HG03025 (cell line): ENCODE data around the gene SSR1.
A peak's percentile ranks its signal among the peaks of the same experiment; 100 is the strongest.
"Not testable (repeated sequence)": the region's sequence is repeated elsewhere in the genome, so short reads cannot be mapped to it uniquely, and the experiment has no call there.

Experiments used
- ATAC-seq: cut with Tn5 transposase; IDR thresholded peaks from one replicate; pipeline ENCODE4 v1.9.1; 2021; ENCODE audit warnings: mild to moderate bottlenecking, moderate library complexity; ENCODE audit not compliant: unreplicated experiment, low FRiP score

SSR1 gene

GRCh38 chr6:7312616-7313504, at the start of gene SSR1:
Gene SSR1 (minus strand): TSS chr6:7313199. CDS start chr6:7313120, 79 bp downstream.
- peak; percentile 97 for ATAC-seq

GRCh38 chr6:7351916-7352315, 38.9 kb upstream of the SSR1 start:
- ATAC-seq = not testable (repeated sequence)

- not testable (repeated sequence) for ATAC-seq
These were observed 37.6 kb upstream of the SSR1 start for GRCh38 chr6:7350591-7350990.

- not testable (repeated sequence) for ATAC-seq
These were observed 34.6 kb upstream of the SSR1 start for GRCh38 chr6:7347551-7347997.

GRCh38 chr6:7344773-7345450, 31.9 kb upstream of the SSR1 start:
- ATAC-seq = not testable (repeated sequence)

GRCh38 chr6:7343546-7344475, 30.8 kb upstream of the SSR1 start:
- no peak for ATAC-seq

- no peak for ATAC-seq
These were observed 29.2 kb upstream of the SSR1 start for GRCh38 chr6:7341989-7342742.

- ATAC-seq = no peak
These were observed 28.3 kb upstream of the SSR1 start for GRCh38 chr6:7341271-7341670.

GRCh38 chr6:7339007-7339732, 26.2 kb upstream of the SSR1 start:
- not testable (repeated sequence) for ATAC-seq

GRCh38 chr6:7338031-7338430, 25.0 kb upstream of the SSR1 start:
- ATAC-seq = no peak

GRCh38 chr6:7335519-7335918, 22.5 kb upstream of the SSR1 start:
- no peak for ATAC-seq

GRCh38 chr6:7334685-7335084, 21.7 kb upstream of the SSR1 start:
- ATAC-seq = no peak

GRCh38 chr6:7332090-7332745, 19.2 kb upstream of the SSR1 start:
- ATAC-seq = no peak

GRCh38 chr6:7331452-7331851, 18.5 kb upstream of the SSR1 start:
- ATAC-seq = no peak

GRCh38 chr6:7328243-7328642, 15.2 kb upstream of the SSR1 start:
- no peak for ATAC-seq

GRCh38 chr6:7325750-7326149, 12.8 kb upstream of the SSR1 start:
- ATAC-seq = no peak

- ATAC-seq = peak; percentile 59
These were observed 11.5 kb upstream of the SSR1 start for GRCh38 chr6:7324520-7324919.

GRCh38 chr6:7323074-7323473, 10.1 kb upstream of the SSR1 start:
- ATAC-seq = no peak

- not testable (repeated sequence) for ATAC-seq
These were observed 8.9 kb upstream of the SSR1 start for GRCh38 chr6:7321866-7322265.
